Hair follicle dermal papilla cell (primary cell): Measurements from ENCODE around the gene ARID5A. TPM values are rescaled to one million over a fixed set of nuclear protein-coding genes. Genes with fewer than 3 reads are reported as not detected.

Experiments used
- total RNA-seq: library from RNA; depleted of rRNA; stranded (reverse); fragments of >200 nt; gene quantifications from 2 replicates; pipeline ENCODE4 v1.2.3, GENCODE V29; 2012

The ARID5A gene
- total RNA-seq: 20.3 and 21.6 TPM in 2 replicates

GRCh38 chr2:96536445-96537065 lies at the start of gene ARID5A:
ARID5A (plus strand) TSS chr2:96536752; CDS start chr2:96536827, 75 bp downstream.

GRCh38 chr2:96505231-96505889 lies 31.2 kb upstream of the ARID5A start, which contains the start of gene NEURL3:
NEURL3 (minus strand) TSS chr2:96505357; CDS start chr2:96505286, 71 bp downstream.

Other genes starting within 250 kb of the ARID5A start
- 49.7 and 56.1 TPM in 2 replicates for gene SNRNP200, start 231.2 kb upstream of the ARID5A start, total RNA-seq
- gene ITPRIPL1, start 211.4 kb upstream of the ARID5A start, total RNA-seq: 6.6 and 10.7 TPM in 2 replicates
- 1.9 and 3.2 TPM in 2 replicates for gene NCAPH, start 201.0 kb upstream of the ARID5A start, total RNA-seq
- not detected in 2 replicates for gene NEURL3, start 31.4 kb upstream of the ARID5A start, total RNA-seq
- gene KANSL3, start 101.6 kb downstream of the ARID5A start, total RNA-seq: 43.6 and 45.1 TPM in 2 replicates
- gene FER1L5, start 106.0 kb downstream of the ARID5A start, total RNA-seq: 0.36 and 0.65 TPM in 2 replicates
- 15.4 and 19.5 TPM in 2 replicates for gene LMAN2L, start 203.3 kb downstream of the ARID5A start, total RNA-seq
- gene CNNM4, start 224.2 kb downstream of the ARID5A start, total RNA-seq: 4.7 and 5.5 TPM in 2 replicates